ENCODE data around the gene NCAPH2.
"Not testable (repeated sequence)": the region's sequence is repeated elsewhere in the genome, so short reads cannot be mapped to it uniquely, and the experiment has no call there.

The NCAPH2 gene

GRCh38 chr22:50532824-50533796, 25.1 kb downstream of the NCAPH2 start:
- Histone ChIP-seq H3K27me3 (ENCODE audit: insufficient read depth, insufficient read length) (no peaks in the 10 kb centered on the region), H3K36me3 (ENCODE audit: insufficient read depth, insufficient read length, low read length) (no peaks in the 10 kb centered on the region), H3K4me3 (ENCODE audit: insufficient read length, low read depth) (no peak overlapping the region), H3K9ac (ENCODE audit: insufficient read length, low read depth) (peak overlapping the region; percentile 86), H3K4me1 (ENCODE audit: insufficient read depth, insufficient read length) (no peaks in the 10 kb centered on the region), H3K9me3 (ENCODE audit: insufficient read depth, low read length) (no peaks in the 10 kb centered on the region)
- DNase-seq (ENCODE audit: low read depth, low spot score), result no peak
- TF ChIP-seq ZNF274 (IDR thresholded peaks at IDR 0.05; ENCODE audit: low read depth, low read length) (no peak), SUZ12 (IDR thresholded peaks at IDR 0.05; ENCODE audit: extremely low read depth, insufficient read depth, insufficient read length) (no peak)

- H3K9ac ChIP-seq (ENCODE audit: insufficient read length, low read depth); H3K9me3 ChIP-seq (ENCODE audit: insufficient read depth, low read length); H3K27me3 ChIP-seq (ENCODE audit: insufficient read depth, insufficient read length); H3K4me3 ChIP-seq (ENCODE audit: insufficient read length, low read depth); H3K36me3 ChIP-seq (ENCODE audit: insufficient read depth, insufficient read length, low read length); H3K4me1 ChIP-seq (ENCODE audit: insufficient read depth, insufficient read length); DNase-seq (ENCODE audit: low read depth, low spot score): not testable (repeated sequence)
Measured at GRCh38 chr22:50533856-50534711, 26.1 kb downstream of the NCAPH2 start.

- Histone ChIP-seq H3K27me3 (ENCODE audit: insufficient read depth, insufficient read length) (no peaks in the 10 kb centered on the region), H3K9ac (ENCODE audit: insufficient read length, low read depth) (no peak overlapping the region), H3K4me1 (ENCODE audit: insufficient read depth, insufficient read length) (no peaks in the 10 kb centered on the region), H3K9me3 (ENCODE audit: insufficient read depth, low read length) (no peaks in the 10 kb centered on the region), H3K36me3 (ENCODE audit: insufficient read depth, insufficient read length, low read length) (no peaks in the 10 kb centered on the region), H3K4me3 (ENCODE audit: insufficient read length, low read depth) (no peak overlapping the region)
- TF ChIP-seq YY1 (IDR thresholded peaks at IDR 0.05; ENCODE audit: insufficient read depth, insufficient read length) (no peak), SUZ12 (IDR thresholded peaks at IDR 0.05; ENCODE audit: extremely low read depth, insufficient read depth, insufficient read length) (no peak), ZNF274 (IDR thresholded peaks at IDR 0.05; ENCODE audit: low read depth, low read length) (no peak)
- DNase-seq (ENCODE audit: low read depth, low spot score), result no peak
Measured at GRCh38 chr22:50535113-50535512, 27.1 kb downstream of the NCAPH2 start.

- H3K9ac ChIP-seq (ENCODE audit: insufficient read length, low read depth), result no peak overlapping the region
- no peaks in the 10 kb centered on the region for H3K4me1 ChIP-seq (ENCODE audit: insufficient read depth, insufficient read length)
- no peaks in the 10 kb centered on the region for H3K27me3 ChIP-seq (ENCODE audit: insufficient read depth, insufficient read length)
- H3K9me3 ChIP-seq (ENCODE audit: insufficient read depth, low read length), result no peaks in the 10 kb centered on the region
- H3K36me3 ChIP-seq (ENCODE audit: insufficient read depth, insufficient read length, low read length), result no peaks in the 10 kb centered on the region
- no peak for TF ChIP-seq YY1 (IDR thresholded peaks at IDR 0.05; ENCODE audit: insufficient read depth, insufficient read length)
- TF ChIP-seq SUZ12 (IDR thresholded peaks at IDR 0.05; ENCODE audit: extremely low read depth, insufficient read depth, insufficient read length), result no peak
- no peak for TF ChIP-seq ZNF274 (IDR thresholded peaks at IDR 0.05; ENCODE audit: low read depth, low read length)
- no peak for DNase-seq (ENCODE audit: low read depth, low spot score)
- no peak overlapping the region for H3K4me3 ChIP-seq (ENCODE audit: insufficient read length, low read depth)
Measured at GRCh38 chr22:50536226-50536625, 28.2 kb downstream of the NCAPH2 start.

- DNase-seq (ENCODE audit: low read depth, low spot score), result no peak
Measured at GRCh38 chr22:50537765-50538164, 29.7 kb downstream of the NCAPH2 start.

GRCh38 chr22:50540381-50540780, 32.4 kb downstream of the NCAPH2 start:
- no peak overlapping the region for H3K4me3 ChIP-seq (ENCODE audit: insufficient read length, low read depth)
- H3K4me1 ChIP-seq (ENCODE audit: insufficient read depth, insufficient read length), result no peaks in the 10 kb centered on the region
- H3K27me3 ChIP-seq (ENCODE audit: insufficient read depth, insufficient read length), result peaks cover 11% of the 10 kb centered on the region
- no peaks in the 10 kb centered on the region for H3K9me3 ChIP-seq (ENCODE audit: insufficient read depth, low read length)
- TF ChIP-seq ZNF274 (IDR thresholded peaks at IDR 0.05; ENCODE audit: low read depth, low read length) (no peak), SUZ12 (IDR thresholded peaks at IDR 0.05; ENCODE audit: extremely low read depth, insufficient read depth, insufficient read length) (no peak), YY1 (IDR thresholded peaks at IDR 0.05; ENCODE audit: insufficient read depth, insufficient read length) (no peak)
- no peak for DNase-seq (ENCODE audit: low read depth, low spot score)
- H3K36me3 ChIP-seq (ENCODE audit: insufficient read depth, insufficient read length, low read length), result no peaks in the 10 kb centered on the region
- H3K9ac ChIP-seq (ENCODE audit: insufficient read length, low read depth), result no peak overlapping the region

More at GRCh38 chr22:50537765-50538164, 29.7 kb downstream of the NCAPH2 start:
- Histone ChIP-seq H3K27me3 (ENCODE audit: insufficient read depth, insufficient read length) (no peaks in the 10 kb centered on the region), H3K9ac (ENCODE audit: insufficient read length, low read depth) (no peak overlapping the region), H3K4me1 (ENCODE audit: insufficient read depth, insufficient read length) (no peaks in the 10 kb centered on the region), H3K4me3 (ENCODE audit: insufficient read length, low read depth) (no peak overlapping the region), H3K36me3 (ENCODE audit: insufficient read depth, insufficient read length, low read length) (no peaks in the 10 kb centered on the region), H3K9me3 (ENCODE audit: insufficient read depth, low read length) (no peaks in the 10 kb centered on the region)
- TF ChIP-seq YY1 (IDR thresholded peaks at IDR 0.05; ENCODE audit: insufficient read depth, insufficient read length) (no peak), SUZ12 (IDR thresholded peaks at IDR 0.05; ENCODE audit: extremely low read depth, insufficient read depth, insufficient read length) (no peak), ZNF274 (IDR thresholded peaks at IDR 0.05; ENCODE audit: low read depth, low read length) (no peak)

- H3K36me3 ChIP-seq (ENCODE audit: insufficient read depth, insufficient read length, low read length); H3K9ac ChIP-seq (ENCODE audit: insufficient read length, low read depth); H3K4me3 ChIP-seq (ENCODE audit: insufficient read length, low read depth); H3K9me3 ChIP-seq (ENCODE audit: insufficient read depth, low read length); H3K4me1 ChIP-seq (ENCODE audit: insufficient read depth, insufficient read length); DNase-seq (ENCODE audit: low read depth, low spot score): not testable (repeated sequence)
- peaks cover 11% of the 10 kb centered on the region for H3K27me3 ChIP-seq (ENCODE audit: insufficient read depth, insufficient read length)
Measured at GRCh38 chr22:50541667-50542026, 33.6 kb downstream of the NCAPH2 start.

Measured in NT2/D1 (cell line).